Stomach smooth muscle (tissue), 2 donors: Measurements from ENCODE around the gene PPP1R8.
"Not testable (repeated sequence)": the region's sequence is repeated elsewhere in the genome, so short reads cannot be mapped to it uniquely, and the experiment has no call there.

Source experiments
- H3K27ac ChIP-seq: one replicate; pipeline ENCODE4 v1.7.0; 2013; ENCODE audit warnings: mild to moderate bottlenecking, low read length, inconsistent platforms
- H3K27me3 ChIP-seq, 2 donors: one replicate each; pipeline ENCODE4 v1.7.0; 2013; ENCODE audit warnings: low read length in 2 of 2; ENCODE audit not compliant: insufficient read depth in 2 of 2, control insufficient read depth in 1 of 2
- H3K36me3 ChIP-seq, 2 donors: one replicate each; pipeline ENCODE4 v1.7.0; 2013; ENCODE audit warnings: low read length in 2 of 2; ENCODE audit not compliant: control insufficient read depth in 2 of 2, insufficient read depth in 2 of 2
- H3K4me1 ChIP-seq: one replicate; pipeline ENCODE4 v1.7.0; 2013; ENCODE audit warnings: low read length; ENCODE audit not compliant: control insufficient read depth, insufficient read depth
- H3K4me3 ChIP-seq, 2 donors: one replicate each; pipeline ENCODE4 v1.7.0; 2013; ENCODE audit warnings: low read length in 2 of 2
- H3K9ac ChIP-seq, 2 donors: one replicate each; pipeline ENCODE4 v1.7.0; 2013; ENCODE audit warnings: low read length in 2 of 2, mild to moderate bottlenecking in 1 of 2
- H3K9me3 ChIP-seq, 2 donors: one replicate each; pipeline ENCODE4 v1.7.0; 2013; ENCODE audit warnings: low read length in 2 of 2; ENCODE audit not compliant: control insufficient read depth in 2 of 2
- donor health status: healthy.
- donor health status: Pancreatic carcinoma.

PPP1R8 gene

DNA sequence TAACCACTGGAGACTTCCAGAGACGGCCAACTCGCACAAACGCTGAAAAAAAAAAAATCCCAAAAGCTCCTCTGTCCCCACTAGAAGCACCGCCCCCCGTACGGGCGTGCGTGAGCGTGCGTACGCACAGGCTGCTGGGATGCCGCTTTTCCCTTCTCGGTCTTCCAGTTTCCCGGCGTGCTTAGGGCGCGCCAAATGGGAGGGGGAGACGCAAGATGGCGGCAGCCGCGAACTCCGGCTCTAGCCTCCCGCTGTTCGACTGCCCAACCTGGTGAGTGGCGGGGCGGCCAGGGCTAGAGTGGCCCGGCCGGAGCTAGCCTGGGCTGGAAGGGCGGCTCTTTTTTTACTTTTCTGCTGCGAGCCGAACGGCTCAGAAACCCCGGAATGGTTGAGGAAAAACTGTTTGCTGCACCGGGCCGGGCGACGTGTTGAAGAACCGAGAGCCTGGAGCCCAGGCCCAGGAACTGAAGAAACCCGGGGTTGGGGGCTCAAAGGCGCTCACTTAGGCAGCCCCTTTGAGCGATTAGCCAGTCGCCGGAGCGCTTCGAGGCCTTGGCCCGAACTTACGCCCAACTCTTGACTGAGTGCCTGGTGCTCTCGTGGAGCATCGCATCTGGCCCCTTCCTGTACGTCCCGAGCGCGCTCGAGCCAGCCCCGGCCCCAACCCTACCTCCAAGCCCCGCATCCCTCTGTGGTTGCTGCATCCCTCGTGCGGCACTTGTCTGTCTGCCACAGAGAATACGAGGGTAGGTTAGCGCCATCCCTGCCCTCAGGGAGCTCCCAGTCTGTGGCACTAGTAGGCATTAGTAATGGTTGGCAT is at the start of gene PPP1R8:
Gene PPP1R8 (plus strand): TSS at position 162 of the 820 bp plus-strand sequence. CDS start 54 bp downstream, at position 216.
- Histone ChIP-seq H3K9me3 (no peaks in the 10 kb centered on the region), H3K4me3 (peak within 1 kb of the TSS; percentile 97 to 98), H3K36me3 (peaks cover 5 to 7% of the 10 kb centered on the region in 2 donors), H3K27me3 (no peaks in the 10 kb centered on the region), H3K9ac (peak within 1 kb of the TSS; percentile 93 to 94), H3K27ac (peak within 1 kb of the TSS; percentile 81), H3K4me1 (peaks cover 10% of the 10 kb centered on the region)

DNA sequence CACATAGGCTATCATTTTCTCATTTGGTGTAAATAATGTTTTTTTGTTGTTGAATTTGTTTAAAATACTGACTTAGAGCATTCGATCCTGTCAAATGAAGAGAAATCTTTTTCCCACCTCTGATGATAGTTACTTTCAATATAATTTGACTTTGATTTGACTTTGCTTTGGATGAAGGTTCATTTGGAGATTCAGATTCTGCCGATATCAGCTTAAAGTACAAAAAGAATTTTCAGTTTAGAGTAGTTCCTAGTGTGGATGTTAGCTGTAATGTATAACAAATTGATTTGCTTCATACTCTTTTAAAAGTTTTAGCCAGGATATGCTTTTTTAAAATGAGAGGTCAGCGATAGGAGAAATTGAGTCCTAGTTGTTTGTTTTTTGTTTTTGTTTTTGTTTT is 47.6 kb upstream of the PPP1R8 start:
- H3K9me3 ChIP-seq: no peaks in the 10 kb centered on the region
- no peaks in the 10 kb centered on the region for H3K4me1 ChIP-seq
- H3K36me3 ChIP-seq: no peaks in the 10 kb centered on the region
- no peak overlapping the region for H3K9ac ChIP-seq
- H3K4me3 ChIP-seq: no peak overlapping the region
- H3K27ac ChIP-seq: no peak overlapping the region
- H3K27me3 ChIP-seq: no peaks in the 10 kb centered on the region

- no peaks in the 10 kb centered on the region for H3K4me1 ChIP-seq
These were observed 45.9 kb upstream of the PPP1R8 start for GRCh38 chr1:27784700-27785099.

DNA sequence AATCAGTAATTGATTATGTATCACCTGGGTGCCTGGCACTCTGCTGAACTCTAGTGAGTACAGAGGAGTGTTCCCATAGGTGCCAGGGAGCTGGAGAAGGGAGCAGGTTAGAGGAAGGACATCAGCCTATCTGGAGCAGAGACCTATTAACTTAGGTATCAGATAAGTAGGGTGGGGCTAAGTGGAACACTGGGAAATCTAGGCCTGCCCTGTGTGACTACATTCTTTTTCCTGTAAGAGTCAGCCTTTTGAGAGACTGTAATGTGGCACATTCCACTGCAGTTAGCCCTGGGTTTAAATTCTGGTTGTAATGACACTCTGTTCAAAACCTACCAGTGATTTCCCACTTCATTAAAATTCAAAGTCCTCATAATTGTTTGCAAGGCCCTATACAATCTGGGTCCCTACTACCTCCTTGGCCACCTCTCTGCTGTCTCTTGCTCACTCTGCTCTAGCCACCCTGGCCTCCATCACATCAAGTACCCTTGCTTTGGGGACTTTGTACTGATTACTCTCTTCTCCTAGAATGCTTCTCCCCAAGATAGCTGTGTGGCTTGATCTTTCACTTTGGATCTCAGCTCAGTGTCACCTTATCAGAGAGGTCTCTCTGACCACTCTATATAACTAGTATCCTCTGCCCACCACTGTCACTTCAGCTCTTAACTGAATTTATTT is 44.7 kb upstream of the PPP1R8 start:
- H3K27me3 ChIP-seq: no peaks in the 10 kb centered on the region
- H3K9ac ChIP-seq: no peak overlapping the region
- H3K4me3 ChIP-seq: no peak overlapping the region
- H3K9me3 ChIP-seq: no peaks in the 10 kb centered on the region
- peaks cover 3 to 11% of the 10 kb centered on the region in 2 donors for H3K36me3 ChIP-seq
- no peaks in the 10 kb centered on the region for H3K4me1 ChIP-seq
- no peak overlapping the region for H3K27ac ChIP-seq

More at GRCh38 chr1:27784700-27785099, 45.9 kb upstream of the PPP1R8 start:
- no peak overlapping the region for H3K4me3 ChIP-seq
- H3K9ac ChIP-seq: no peak overlapping the region
- H3K27me3 ChIP-seq: no peaks in the 10 kb centered on the region
- no peak overlapping the region for H3K27ac ChIP-seq
- H3K9me3 ChIP-seq: no peaks in the 10 kb centered on the region
- H3K36me3 ChIP-seq: peaks cover 3% of the 10 kb centered on the region in 2 donors

GRCh38 chr1:27787895-27788294 is 42.7 kb upstream of the PPP1R8 start:
- Histone ChIP-seq H3K9me3 (no peaks in the 10 kb centered on the region), H3K9ac (no peak overlapping the region), H3K4me1 (no peaks in the 10 kb centered on the region), H3K36me3 (peaks cover 6 to 16% of the 10 kb centered on the region in 2 donors), H3K27ac (no peak overlapping the region), H3K27me3 (no peaks in the 10 kb centered on the region), H3K4me3 (no peak overlapping the region)

- peaks cover 20 to 26% of the 10 kb centered on the region in 2 donors for H3K36me3 ChIP-seq
- no peaks in the 10 kb centered on the region for H3K4me1 ChIP-seq
- no peaks in the 10 kb centered on the region for H3K27me3 ChIP-seq
- H3K4me3 ChIP-seq: no peak overlapping the region
- H3K27ac ChIP-seq: no peak overlapping the region
- no peaks in the 10 kb centered on the region for H3K9me3 ChIP-seq
- no peak overlapping the region for H3K9ac ChIP-seq
These were observed 41.0 kb upstream of the PPP1R8 start for GRCh38 chr1:27789540-27790041.

GRCh38 chr1:27790270-27790669 is 40.3 kb upstream of the PPP1R8 start:
- not testable (repeated sequence) for H3K4me3 ChIP-seq, H3K9ac ChIP-seq, H3K9me3 ChIP-seq, H3K4me1 ChIP-seq, H3K27me3 ChIP-seq, H3K27ac ChIP-seq
- H3K36me3 ChIP-seq: peaks cover 23 to 26% of the 10 kb centered on the region in 2 donors

- Histone ChIP-seq H3K27me3 (no peaks in the 10 kb centered on the region), H3K9me3 (no peaks in the 10 kb centered on the region), H3K4me3 (no peak overlapping the region), H3K27ac (no peak overlapping the region), H3K36me3 (peaks cover 32 to 36% of the 10 kb centered on the region in 2 donors), H3K4me1 (no peaks in the 10 kb centered on the region), H3K9ac (no peak overlapping the region)
These were observed 35.0 kb upstream of the PPP1R8 start for GRCh38 chr1:27795601-27796000.

- Histone ChIP-seq H3K4me3 (no peak overlapping the region), H3K27me3 (no peaks in the 10 kb centered on the region), H3K9ac (no peak overlapping the region), H3K27ac (no peak overlapping the region), H3K9me3 (no peaks in the 10 kb centered on the region), H3K4me1 (no peaks in the 10 kb centered on the region), H3K36me3 (peaks cover 16 to 20% of the 10 kb centered on the region in 2 donors)
These were observed 25.8 kb upstream of the PPP1R8 start for GRCh38 chr1:27804791-27805190.

- H3K4me3 ChIP-seq: no peak overlapping the region
- H3K27ac ChIP-seq: no peak overlapping the region
- no peak overlapping the region for H3K9ac ChIP-seq
- H3K9me3 ChIP-seq: no peaks in the 10 kb centered on the region
- H3K27me3 ChIP-seq: no peaks in the 10 kb centered on the region
- no peaks in the 10 kb centered on the region for H3K4me1 ChIP-seq
- H3K36me3 ChIP-seq: peaks cover 12 to 18% of the 10 kb centered on the region in 2 donors
These were observed 23.8 kb upstream of the PPP1R8 start for GRCh38 chr1:27806758-27807157.
